Left kidney (tissue), 1 donor: ENCODE results near the gene ZKSCAN5. TPM values are rescaled to one million over a fixed set of nuclear protein-coding genes. Genes with fewer than 3 reads are reported as not detected.

Experiments
- polyA plus RNA-seq: library from polyadenylated mRNA; unstranded; fragments of 120-200 nt; gene quantifications from one replicate; pipeline ENCODE4 v1.2.1, GENCODE V29; 2013; ENCODE audit not compliant: insufficient read length

The ZKSCAN5 gene
- polyA plus RNA-seq, 1 donor = 16.8 TPM

Other genes with a start within 250 kb of the ZKSCAN5 start
- gene MYH16, start 231.8 kb upstream of the ZKSCAN5 start, polyA plus RNA-seq = 0.20 TPM
- gene ARPC1A, start 178.8 kb upstream of the ZKSCAN5 start, polyA plus RNA-seq = 108 TPM
- gene ARPC1B, start 129.9 kb upstream of the ZKSCAN5 start, polyA plus RNA-seq = 26.9 TPM
- 137 TPM for gene PDAP1, start 96.1 kb upstream of the ZKSCAN5 start, polyA plus RNA-seq
- 109 TPM for gene BUD31, start 95.7 kb upstream of the ZKSCAN5 start, polyA plus RNA-seq
- 6.0 TPM for gene PTCD1, start 65.9 kb upstream of the ZKSCAN5 start, polyA plus RNA-seq
- 41.8 TPM for gene CPSF4, start 65.7 kb upstream of the ZKSCAN5 start, polyA plus RNA-seq
- 421 TPM for gene ATP5MF, start 38.5 kb upstream of the ZKSCAN5 start, polyA plus RNA-seq
- gene ZNF789, start 31.8 kb upstream of the ZKSCAN5 start, polyA plus RNA-seq = 75.5 TPM
- gene ZNF394, start 4.4 kb upstream of the ZKSCAN5 start, polyA plus RNA-seq = 18.6 TPM
- 16.2 TPM for gene FAM200A, start 47.5 kb downstream of the ZKSCAN5 start, polyA plus RNA-seq
- 114 TPM for gene ZNF655, start 54.0 kb downstream of the ZKSCAN5 start, polyA plus RNA-seq
- gene TMEM225B, start 93.6 kb downstream of the ZKSCAN5 start, polyA plus RNA-seq = 2.3 TPM
- gene ZSCAN25, start 112.3 kb downstream of the ZKSCAN5 start, polyA plus RNA-seq = 20.4 TPM
- 2.7 TPM for gene CYP3A5, start 175.3 kb downstream of the ZKSCAN5 start, polyA plus RNA-seq
- 1.2 TPM for gene CYP3A7, start 230.5 kb downstream of the ZKSCAN5 start, polyA plus RNA-seq